ENCODE results near the gene ELL2.
A peak's percentile ranks its signal among the peaks of the same experiment; 100 is the strongest.
"Not testable (repeated sequence)": the region's sequence is repeated elsewhere in the genome, so short reads cannot be mapped to it uniquely, and the experiment has no call there.

Gene ELL2

DNA sequence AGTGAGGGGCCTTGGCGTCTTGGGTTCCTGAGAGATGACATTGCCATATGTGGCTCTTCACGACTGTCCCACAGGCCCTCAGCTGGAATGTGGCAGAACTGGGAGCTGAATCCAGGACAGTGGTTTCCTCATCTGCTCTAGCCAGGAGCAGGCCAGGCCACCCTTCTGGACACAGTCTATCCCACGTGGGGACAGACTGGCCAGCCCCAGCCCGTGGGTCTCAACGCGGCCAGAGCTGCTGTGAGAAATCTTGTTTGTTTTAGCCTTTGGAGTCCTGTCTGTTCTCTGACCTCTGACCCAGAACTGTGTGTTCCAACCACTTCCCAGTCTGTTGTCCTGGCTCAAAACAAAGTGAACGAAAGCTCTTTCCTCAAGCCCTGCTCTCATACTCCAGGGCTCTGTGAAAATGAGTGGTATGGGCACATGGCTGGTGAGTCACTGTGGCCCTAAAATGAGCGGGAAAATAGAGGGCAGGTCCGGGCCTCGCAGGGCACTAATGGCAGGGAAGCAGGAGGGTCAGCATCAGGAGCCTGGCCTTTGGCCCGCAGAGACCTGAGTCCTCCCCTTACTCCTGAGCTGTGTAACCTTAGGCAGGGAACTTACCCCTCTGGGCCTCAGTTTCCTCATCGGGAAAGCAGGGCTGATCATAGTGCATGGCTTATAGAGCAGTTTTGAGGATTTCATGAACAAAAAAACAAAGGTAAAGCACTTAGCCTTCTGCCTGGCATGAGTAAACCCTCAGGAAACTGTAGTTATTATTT is 104.3 kb downstream of the ELL2 start:
- H3K27me3 ChIP-seq (ENCODE audit: control insufficient read depth in 1 of 2, insufficient read depth in 2 of 2, low read length in 2 of 2) = no peaks in the 10 kb centered on the region
- peak overlapping the region; percentile 1 to 80 for H3K4me3 ChIP-seq (ENCODE audit: low read length in 2 of 2)
- no peaks in the 10 kb centered on the region for H3K36me3 ChIP-seq (ENCODE audit: control insufficient read depth in 2 of 2, insufficient read depth in 2 of 2, low read length in 2 of 2)
- H3K9ac ChIP-seq (ENCODE audit: low read length in 2 of 2) = peak overlapping the region; percentile 60 to 81
- H3K27ac ChIP-seq (ENCODE audit: low read length) = peak overlapping the region; percentile 94
- peaks cover 17% of the 10 kb centered on the region for H3K4me1 ChIP-seq (ENCODE audit: control insufficient read depth, insufficient read depth, low read length)
- no peaks in the 10 kb centered on the region for H3K9me3 ChIP-seq (ENCODE audit: control insufficient read depth in 2 of 2, low read length in 2 of 2)

DNA sequence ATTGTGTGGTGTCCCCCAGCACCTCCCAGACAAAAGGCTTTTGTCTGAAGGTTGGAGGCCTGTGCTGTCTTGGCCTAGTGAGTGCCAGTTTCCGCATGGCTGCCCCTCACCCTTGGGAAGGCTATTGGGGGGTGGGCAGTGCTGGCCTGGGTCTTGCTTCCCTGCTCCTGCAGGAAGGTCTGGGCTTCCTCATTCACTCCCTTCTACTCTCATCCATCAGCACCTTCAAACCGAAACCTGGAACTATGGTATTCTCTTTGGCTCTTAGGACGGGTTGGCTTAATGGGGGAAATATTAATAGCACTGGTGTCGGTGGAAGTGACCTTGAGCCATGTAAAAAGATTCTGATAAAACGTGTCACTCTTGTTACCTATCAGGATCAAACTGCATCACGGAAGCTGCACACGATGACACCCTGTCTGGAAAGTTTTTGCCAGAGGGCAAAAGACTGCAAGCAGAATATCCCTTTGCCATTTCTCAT is 105.1 kb downstream of the ELL2 start:
- H3K27ac ChIP-seq (ENCODE audit: low read length) = no peak overlapping the region
- no peaks in the 10 kb centered on the region for H3K9me3 ChIP-seq (ENCODE audit: control insufficient read depth in 2 of 2, low read length in 2 of 2)
- no peak overlapping the region for H3K4me3 ChIP-seq (ENCODE audit: low read length in 2 of 2)
- no peaks in the 10 kb centered on the region for H3K36me3 ChIP-seq (ENCODE audit: control insufficient read depth in 2 of 2, insufficient read depth in 2 of 2, low read length in 2 of 2)
- H3K27me3 ChIP-seq (ENCODE audit: control insufficient read depth in 1 of 2, insufficient read depth in 2 of 2, low read length in 2 of 2) = no peaks in the 10 kb centered on the region
- H3K4me1 ChIP-seq (ENCODE audit: control insufficient read depth, insufficient read depth, low read length) = peaks cover 17% of the 10 kb centered on the region
- no peak overlapping the region for H3K9ac ChIP-seq (ENCODE audit: low read length in 2 of 2)

GRCh38 chr5:95853490-95853889 is 108.2 kb downstream of the ELL2 start:
- Histone ChIP-seq H3K9me3 (ENCODE audit: control insufficient read depth in 2 of 2, low read length in 2 of 2) (no peaks in the 10 kb centered on the region), H3K9ac (ENCODE audit: low read length in 2 of 2) (no peak overlapping the region), H3K27ac (ENCODE audit: low read length) (no peak overlapping the region), H3K27me3 (ENCODE audit: control insufficient read depth in 1 of 2, insufficient read depth in 2 of 2, low read length in 2 of 2) (no peaks in the 10 kb centered on the region), H3K36me3 (ENCODE audit: control insufficient read depth in 2 of 2, insufficient read depth in 2 of 2, low read length in 2 of 2) (no peaks in the 10 kb centered on the region), H3K4me1 (ENCODE audit: control insufficient read depth, insufficient read depth, low read length) (peaks cover 15% of the 10 kb centered on the region), H3K4me3 (ENCODE audit: low read length in 2 of 2) (no peak overlapping the region)

DNA sequence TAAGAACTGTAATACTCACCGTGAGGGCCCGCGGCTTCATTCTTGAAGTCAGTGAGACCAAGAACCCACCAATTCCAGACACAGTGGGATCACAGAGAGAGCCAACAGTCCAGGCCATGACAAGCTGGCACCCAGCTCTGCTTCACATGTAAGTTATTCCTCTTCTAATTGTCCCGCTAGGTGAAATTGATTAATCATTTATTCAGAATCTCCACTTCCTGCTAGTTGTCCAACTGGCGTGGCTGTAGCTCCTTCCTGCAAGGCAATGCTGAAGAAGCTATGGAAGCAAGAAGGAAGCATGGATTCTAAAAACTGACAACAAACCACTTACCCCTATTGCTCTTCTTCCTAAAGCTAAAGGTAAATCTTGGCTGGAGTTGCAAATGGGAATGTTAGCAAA is 109.1 kb downstream of the ELL2 start:
- no peak overlapping the region for H3K4me3 ChIP-seq (ENCODE audit: low read length in 2 of 2)
- H3K9me3 ChIP-seq (ENCODE audit: control insufficient read depth in 2 of 2, low read length in 2 of 2) = no peaks in the 10 kb centered on the region
- no peaks in the 10 kb centered on the region for H3K27me3 ChIP-seq (ENCODE audit: control insufficient read depth in 1 of 2, insufficient read depth in 2 of 2, low read length in 2 of 2)
- H3K27ac ChIP-seq (ENCODE audit: low read length) = no peak overlapping the region
- no peak overlapping the region for H3K9ac ChIP-seq (ENCODE audit: low read length in 2 of 2)
- peaks cover 6% of the 10 kb centered on the region for H3K4me1 ChIP-seq (ENCODE audit: control insufficient read depth, insufficient read depth, low read length)
- H3K36me3 ChIP-seq (ENCODE audit: control insufficient read depth in 2 of 2, insufficient read depth in 2 of 2, low read length in 2 of 2) = no peaks in the 10 kb centered on the region

- H3K27me3 ChIP-seq (ENCODE audit: control insufficient read depth in 1 of 2, insufficient read depth in 2 of 2, low read length in 2 of 2); H3K27ac ChIP-seq (ENCODE audit: low read length); H3K9ac ChIP-seq (ENCODE audit: low read length in 2 of 2); H3K4me3 ChIP-seq (ENCODE audit: low read length in 2 of 2); H3K4me1 ChIP-seq (ENCODE audit: control insufficient read depth, insufficient read depth, low read length); H3K9me3 ChIP-seq (ENCODE audit: control insufficient read depth in 2 of 2, low read length in 2 of 2); H3K36me3 ChIP-seq (ENCODE audit: control insufficient read depth in 2 of 2, insufficient read depth in 2 of 2, low read length in 2 of 2): not testable (repeated sequence)
These were observed 110.5 kb downstream of the ELL2 start for GRCh38 chr5:95851141-95851540.

- Histone ChIP-seq H3K9ac (ENCODE audit: low read length in 2 of 2) (no peak overlapping the region), H3K27ac (ENCODE audit: low read length) (no peak overlapping the region), H3K27me3 (ENCODE audit: control insufficient read depth in 1 of 2, insufficient read depth in 2 of 2, low read length in 2 of 2) (no peaks in the 10 kb centered on the region), H3K4me3 (ENCODE audit: low read length in 2 of 2) (no peak overlapping the region), H3K9me3 (ENCODE audit: control insufficient read depth in 2 of 2, low read length in 2 of 2) (no peaks in the 10 kb centered on the region), H3K4me1 (ENCODE audit: control insufficient read depth, insufficient read depth, low read length) (no peaks in the 10 kb centered on the region), H3K36me3 (ENCODE audit: control insufficient read depth in 2 of 2, insufficient read depth in 2 of 2, low read length in 2 of 2) (no peaks in the 10 kb centered on the region)
These were observed 111.2 kb downstream of the ELL2 start for GRCh38 chr5:95850391-95850894.

GRCh38 chr5:95848701-95849100 is 113.0 kb downstream of the ELL2 start:
- H3K9ac ChIP-seq (ENCODE audit: low read length in 2 of 2) = no peak overlapping the region
- H3K4me1 ChIP-seq (ENCODE audit: control insufficient read depth, insufficient read depth, low read length) = no peaks in the 10 kb centered on the region
- H3K36me3 ChIP-seq (ENCODE audit: control insufficient read depth in 2 of 2, insufficient read depth in 2 of 2, low read length in 2 of 2) = no peaks in the 10 kb centered on the region
- H3K4me3 ChIP-seq (ENCODE audit: low read length in 2 of 2) = no peak overlapping the region
- no peak overlapping the region for H3K27ac ChIP-seq (ENCODE audit: low read length)
- no peaks in the 10 kb centered on the region for H3K9me3 ChIP-seq (ENCODE audit: control insufficient read depth in 2 of 2, low read length in 2 of 2)
- no peaks in the 10 kb centered on the region for H3K27me3 ChIP-seq (ENCODE audit: control insufficient read depth in 1 of 2, insufficient read depth in 2 of 2, low read length in 2 of 2)

- H3K9ac ChIP-seq (ENCODE audit: low read length in 2 of 2) = no peak overlapping the region
- H3K27me3 ChIP-seq (ENCODE audit: control insufficient read depth in 1 of 2, insufficient read depth in 2 of 2, low read length in 2 of 2) = no peaks in the 10 kb centered on the region
- H3K9me3 ChIP-seq (ENCODE audit: control insufficient read depth in 2 of 2, low read length in 2 of 2) = no peaks in the 10 kb centered on the region
- H3K4me1 ChIP-seq (ENCODE audit: control insufficient read depth, insufficient read depth, low read length) = no peaks in the 10 kb centered on the region
- no peak overlapping the region for H3K27ac ChIP-seq (ENCODE audit: low read length)
- no peak overlapping the region for H3K4me3 ChIP-seq (ENCODE audit: low read length in 2 of 2)
- no peaks in the 10 kb centered on the region for H3K36me3 ChIP-seq (ENCODE audit: control insufficient read depth in 2 of 2, insufficient read depth in 2 of 2, low read length in 2 of 2)
These were observed 114.4 kb downstream of the ELL2 start for GRCh38 chr5:95847261-95847592.

GRCh38 chr5:95846554-95847260 is 114.9 kb downstream of the ELL2 start:
- Histone ChIP-seq H3K9ac (ENCODE audit: low read length in 2 of 2) (no peak overlapping the region), H3K4me3 (ENCODE audit: low read length in 2 of 2) (no peak overlapping the region), H3K27me3 (ENCODE audit: control insufficient read depth in 1 of 2, insufficient read depth in 2 of 2, low read length in 2 of 2) (no peaks in the 10 kb centered on the region), H3K27ac (ENCODE audit: low read length) (no peak overlapping the region), H3K9me3 (ENCODE audit: control insufficient read depth in 2 of 2, low read length in 2 of 2) (no peaks in the 10 kb centered on the region), H3K36me3 (ENCODE audit: control insufficient read depth in 2 of 2, insufficient read depth in 2 of 2, low read length in 2 of 2) (no peaks in the 10 kb centered on the region), H3K4me1 (ENCODE audit: control insufficient read depth, insufficient read depth, low read length) (no peaks in the 10 kb centered on the region)

DNA sequence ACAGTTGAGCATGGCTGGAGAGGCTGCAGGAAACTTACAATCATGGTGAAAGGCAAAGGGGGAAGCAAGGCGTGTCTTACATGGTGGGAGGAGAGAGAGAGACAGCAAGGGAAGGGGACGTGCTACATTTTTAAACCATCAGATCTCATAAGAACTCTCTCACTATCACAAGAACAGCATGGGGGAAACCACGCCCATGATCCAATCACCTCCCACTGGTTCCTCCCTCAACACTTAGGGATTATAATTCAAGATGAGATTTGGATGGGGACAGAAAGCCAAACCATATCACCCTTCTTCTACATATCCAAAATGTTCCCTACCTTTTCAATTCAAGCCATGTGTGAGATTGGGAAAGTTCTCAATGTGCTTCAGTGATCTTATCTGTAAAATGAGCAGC is 116.3 kb downstream of the ELL2 start:
- no peaks in the 10 kb centered on the region for H3K27me3 ChIP-seq (ENCODE audit: control insufficient read depth in 1 of 2, insufficient read depth in 2 of 2, low read length in 2 of 2)
- H3K9ac ChIP-seq (ENCODE audit: low read length in 2 of 2) = no peak overlapping the region
- H3K27ac ChIP-seq (ENCODE audit: low read length) = no peak overlapping the region
- H3K9me3 ChIP-seq (ENCODE audit: control insufficient read depth in 2 of 2, low read length in 2 of 2) = no peaks in the 10 kb centered on the region
- H3K4me3 ChIP-seq (ENCODE audit: low read length in 2 of 2) = no peak overlapping the region
- no peaks in the 10 kb centered on the region for H3K4me1 ChIP-seq (ENCODE audit: control insufficient read depth, insufficient read depth, low read length)
- no peaks in the 10 kb centered on the region for H3K36me3 ChIP-seq (ENCODE audit: control insufficient read depth in 2 of 2, insufficient read depth in 2 of 2, low read length in 2 of 2)

- no peaks in the 10 kb centered on the region for H3K9me3 ChIP-seq (ENCODE audit: control insufficient read depth in 2 of 2, low read length in 2 of 2)
- H3K4me3 ChIP-seq (ENCODE audit: low read length in 2 of 2) = no peak overlapping the region
- no peak overlapping the region for H3K9ac ChIP-seq (ENCODE audit: low read length in 2 of 2)
- H3K27ac ChIP-seq (ENCODE audit: low read length) = no peak overlapping the region
- H3K27me3 ChIP-seq (ENCODE audit: control insufficient read depth in 1 of 2, insufficient read depth in 2 of 2, low read length in 2 of 2) = no peaks in the 10 kb centered on the region
- no peaks in the 10 kb centered on the region for H3K36me3 ChIP-seq (ENCODE audit: control insufficient read depth in 2 of 2, insufficient read depth in 2 of 2, low read length in 2 of 2)
- H3K4me1 ChIP-seq (ENCODE audit: control insufficient read depth, insufficient read depth, low read length) = no peaks in the 10 kb centered on the region
These were observed 117.9 kb downstream of the ELL2 start for GRCh38 chr5:95843733-95844223.
